HepG2 (cell line): ENCODE measurements around the gene MYOM1. TPM values are rescaled to one million over a fixed set of nuclear protein-coding genes. Genes with fewer than 3 reads are reported as not detected.

Experiments used
- AGO2 ChIP-seq: fragments of 200-400 bp; formaldehyde crosslinking; optimal IDR thresholded peaks from 2 replicates; pipeline ENCODE3; 2017; ENCODE audit warnings: mild to moderate bottlenecking, low read depth, low read length, moderate library complexity
- BCL6 ChIP-seq: IDR thresholded peaks from 2 replicates; pipeline ENCODE4 v1.6.1; 2016; ENCODE audit warnings: missing genetic modification reagents, missing compliant biosample characterization
- CEBPZ ChIP-seq: IDR thresholded peaks from 2 replicates; pipeline ENCODE4 v1.6.1; 2012; ENCODE audit warnings: low read length, improper control_type of control experiment
- DNMT3B ChIP-seq: conservative IDR thresholded peaks from 2 replicates; pipeline ENCODE4 v1.6.1; 2016; ENCODE audit warnings: missing biosample characterization, control low read depth
- KLF11 ChIP-seq: IDR thresholded peaks from 2 replicates; pipeline ENCODE4 v1.6.1; 2016; ENCODE audit warnings: missing compliant biosample characterization
- MED8 ChIP-seq: sonication (generic); formaldehyde crosslinking; IDR thresholded peaks from 2 replicates; pipeline ENCODE4 v1.8.1; 2023; ENCODE audit warnings: mild to moderate bottlenecking, missing genetic modification reagents; ENCODE audit not compliant: insufficient replicate concordance
- NR2F6 ChIP-seq, 2 experiments: IDR thresholded peaks; 2 replicates each; pipeline ENCODE4 v1.6.1; 2016; ENCODE audit warnings: antibody characterized with exemption in 1 of 2, mild to moderate bottlenecking in 1 of 2
- RAD51 ChIP-seq: fragments of 450-650 bp; IDR thresholded peaks from 2 replicates; pipeline ENCODE4 v1.6.1; 2016; ENCODE audit warnings: borderline replicate concordance
- SAFB2 ChIP-seq: sonication (generic); formaldehyde crosslinking; IDR thresholded peaks from 2 replicates; pipeline ENCODE4 v1.5.1; 2020; ENCODE audit warnings: missing genetic modification reagents, low read depth, mild to moderate bottlenecking, borderline replicate concordance
- SMAD9 ChIP-seq: sonication (generic); formaldehyde crosslinking; IDR thresholded peaks from 2 replicates; pipeline ENCODE4 v1.5.1; 2020; ENCODE audit warnings: mild to moderate bottlenecking, missing genetic modification reagents
- SRSF1 ChIP-seq: fragments of 200-400 bp; formaldehyde crosslinking; optimal IDR thresholded peaks from 2 replicates; pipeline ENCODE3; 2017; ENCODE audit warnings: mild to moderate bottlenecking, low read depth, low read length, moderate library complexity
- TCF7 ChIP-seq: sonication (generic); IDR thresholded peaks from 2 replicates; pipeline ENCODE4 v1.6.1; 2016; ENCODE audit warnings: antibody characterized with exemption, low read depth
- ZKSCAN8 ChIP-seq: IDR thresholded peaks from 2 replicates; pipeline ENCODE4 v1.6.1; 2016; ENCODE audit warnings: borderline replicate concordance, missing genetic modification reagents, missing compliant biosample characterization
- ZNF510 ChIP-seq: sonication (generic); formaldehyde crosslinking; IDR thresholded peaks from 2 replicates; pipeline ENCODE4 v1.4.0; 2020; ENCODE audit warnings: low read depth, mild to moderate bottlenecking, missing genetic modification reagents
- ZNF549 ChIP-seq: sonication (generic); formaldehyde crosslinking; IDR thresholded peaks from 2 replicates; pipeline ENCODE4 v1.5.0; 2020; ENCODE audit warnings: missing genetic modification reagents
- ZNF768 ChIP-seq: sonication (generic); formaldehyde crosslinking; IDR thresholded peaks from 2 replicates; pipeline ENCODE4 v1.4.0; 2020; ENCODE audit warnings: missing genetic modification reagents
- ZNF773 ChIP-seq: sonication (generic); formaldehyde crosslinking; IDR thresholded peaks from 2 replicates; pipeline ENCODE4 v1.4.0; 2020; ENCODE audit warnings: missing genetic modification reagents, borderline replicate concordance
- polyA plus RNA-seq, 8 experiments: library from polyadenylated mRNA; depleted of rRNA in 3 of 8; stranded (reverse) in 7 of 8; unstranded in 1 of 8; fragments of >200 nt; fragmentation: Illumina TruSeq in 4 of 8; extraction: Trizol in 4 of 8; gene quantifications; 2 replicates each; pipeline versions ENCODE4 v1.2.1 to v1.2.3, GENCODE V29; 2011 to 2016; ENCODE audit warnings: low read depth in 4 of 8, missing spikeins in 1 of 8, mixed read lengths in 1 of 8; ENCODE audit not compliant: insufficient read depth in 1 of 8
- total RNA-seq, 5 experiments: library from RNA; depleted of rRNA; stranded (reverse); fragments of >200 nt; fragmentation: Illumina TruSeq; extraction: Trizol; gene quantifications; 2 replicates each; pipeline ENCODE4 v1.2.3, GENCODE V29; 2016; ENCODE audit warnings: low read depth in 1 of 5
- TF ChIP-seq, protein P1 (sequence below): sonication (generic); formaldehyde crosslinking; IDR thresholded peaks from 2 replicates; pipeline ENCODE4 v1.5.0; 2020; ENCODE audit warnings: missing genetic modification reagents

MYOM1 gene
- total and polyA plus RNA-seq, 2 of the 13 experiments (the other 11 are each of a cell fraction or from before 2014, with no cell fraction given) = 0.46 to 0.98 TPM

- TF ChIP-seq SRSF1 = no peak
- TF ChIP-seq SAFB2 (CRISPR knock-in tag) = no peak
- TF ChIP-seq, protein P1, sequence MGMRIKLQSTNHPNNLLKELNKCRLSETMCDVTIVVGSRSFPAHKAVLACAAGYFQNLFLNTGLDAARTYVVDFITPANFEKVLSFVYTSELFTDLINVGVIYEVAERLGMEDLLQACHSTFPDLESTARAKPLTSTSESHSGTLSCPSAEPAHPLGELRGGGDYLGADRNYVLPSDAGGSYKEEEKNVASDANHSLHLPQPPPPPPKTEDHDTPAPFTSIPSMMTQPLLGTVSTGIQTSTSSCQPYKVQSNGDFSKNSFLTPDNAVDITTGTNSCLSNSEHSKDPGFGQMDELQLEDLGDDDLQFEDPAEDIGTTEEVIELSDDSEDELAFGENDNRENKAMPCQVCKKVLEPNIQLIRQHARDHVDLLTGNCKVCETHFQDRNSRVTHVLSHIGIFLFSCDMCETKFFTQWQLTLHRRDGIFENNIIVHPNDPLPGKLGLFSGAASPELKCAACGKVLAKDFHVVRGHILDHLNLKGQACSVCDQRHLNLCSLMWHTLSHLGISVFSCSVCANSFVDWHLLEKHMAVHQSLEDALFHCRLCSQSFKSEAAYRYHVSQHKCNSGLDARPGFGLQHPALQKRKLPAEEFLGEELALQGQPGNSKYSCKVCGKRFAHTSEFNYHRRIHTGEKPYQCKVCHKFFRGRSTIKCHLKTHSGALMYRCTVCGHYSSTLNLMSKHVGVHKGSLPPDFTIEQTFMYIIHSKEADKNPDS = no peak
- no peak for TF ChIP-seq SMAD9
- TF ChIP-seq BCL6 = peak; percentile 58
- TF ChIP-seq CEBPZ = no peak
- no peak for TF ChIP-seq ZNF773 (CRISPR knock-in tag)
- peak; percentile 24; the same call in 1 of the 2 replicates for TF ChIP-seq ZKSCAN8 (CRISPR knock-in tag)
- no peak for TF ChIP-seq KLF11 (CRISPR knock-in tag)
- no peak for TF ChIP-seq MED8
- peak; percentile 76 for TF ChIP-seq NR2F6 (IDR thresholded peaks at IDR 0.05)
- peak; percentile 70 for TF ChIP-seq NR2F6 (CRISPR knock-in tag; IDR thresholded peaks at IDR 0.05)
- TF ChIP-seq TCF7 = peak; percentile 68
- no peak for TF ChIP-seq AGO2
- no peak for TF ChIP-seq RAD51
- TF ChIP-seq ZNF768 = no peak
- TF ChIP-seq ZNF510 (CRISPR knock-in tag) = no peak
- no peak for TF ChIP-seq DNMT3B
- no peak for TF ChIP-seq ZNF549 (CRISPR knock-in tag)
These were observed 112.0 kb downstream of the MYOM1 start (continued) for GRCh38 chr18:3107740-3108151.
